Measurements from ENCODE around the gene SLC19A2. TPM values are rescaled to one million over a fixed set of nuclear protein-coding genes. Genes with fewer than 3 reads are reported as not detected.

Gene SLC19A2
- total RNA-seq, 4 donors from 2014 or later: 12.6 to 52.4 (median 16.7) TPM

DNA sequence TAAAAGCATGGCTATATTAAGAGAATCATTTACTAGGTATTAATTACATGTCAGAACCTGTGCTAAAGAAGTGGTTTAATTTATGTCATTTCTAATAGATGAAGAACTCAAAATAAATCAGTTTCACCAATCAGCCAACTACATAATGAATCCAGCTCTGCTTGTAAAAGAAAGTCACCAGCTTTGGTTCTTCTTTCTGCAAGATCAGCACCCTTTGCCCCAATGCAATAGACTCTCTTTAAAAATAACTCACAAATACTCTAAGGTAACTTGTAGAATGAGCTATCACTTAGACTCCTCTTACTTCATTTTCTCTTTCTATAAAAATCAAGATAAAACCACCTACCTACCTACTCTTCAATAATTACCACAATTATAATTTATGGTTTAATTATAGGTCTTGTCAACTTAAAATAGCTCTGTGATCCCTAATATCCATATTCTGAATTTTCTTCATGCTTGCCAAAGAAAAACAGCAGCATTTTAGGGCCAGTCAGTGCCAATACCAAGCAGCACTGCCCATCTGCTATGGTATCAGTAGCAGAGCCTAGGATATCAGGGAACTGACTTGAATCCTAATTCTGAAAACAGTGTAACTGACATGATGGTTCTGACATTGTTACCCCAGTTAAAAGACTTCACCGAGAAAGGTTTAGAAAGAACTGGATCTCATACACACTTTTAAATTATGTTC is 11.3 kb downstream of the SLC19A2 start:
- TF ChIP-seq, protein P1, sequence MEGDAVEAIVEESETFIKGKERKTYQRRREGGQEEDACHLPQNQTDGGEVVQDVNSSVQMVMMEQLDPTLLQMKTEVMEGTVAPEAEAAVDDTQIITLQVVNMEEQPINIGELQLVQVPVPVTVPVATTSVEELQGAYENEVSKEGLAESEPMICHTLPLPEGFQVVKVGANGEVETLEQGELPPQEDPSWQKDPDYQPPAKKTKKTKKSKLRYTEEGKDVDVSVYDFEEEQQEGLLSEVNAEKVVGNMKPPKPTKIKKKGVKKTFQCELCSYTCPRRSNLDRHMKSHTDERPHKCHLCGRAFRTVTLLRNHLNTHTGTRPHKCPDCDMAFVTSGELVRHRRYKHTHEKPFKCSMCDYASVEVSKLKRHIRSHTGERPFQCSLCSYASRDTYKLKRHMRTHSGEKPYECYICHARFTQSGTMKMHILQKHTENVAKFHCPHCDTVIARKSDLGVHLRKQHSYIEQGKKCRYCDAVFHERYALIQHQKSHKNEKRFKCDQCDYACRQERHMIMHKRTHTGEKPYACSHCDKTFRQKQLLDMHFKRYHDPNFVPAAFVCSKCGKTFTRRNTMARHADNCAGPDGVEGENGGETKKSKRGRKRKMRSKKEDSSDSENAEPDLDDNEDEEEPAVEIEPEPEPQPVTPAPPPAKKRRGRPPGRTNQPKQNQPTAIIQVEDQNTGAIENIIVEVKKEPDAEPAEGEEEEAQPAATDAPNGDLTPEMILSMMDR (IDR thresholded peaks at IDR 0.05): no peak
- TF ChIP-seq POLR2A (IDR thresholded peaks at IDR 0.05): no peak
- Histone ChIP-seq H3K36me3 (no peaks in the 10 kb centered on the region), H3K4me3 (no peak overlapping the region), H3K9me3 (no peaks in the 10 kb centered on the region), H3K4me1 (no peaks in the 10 kb centered on the region), H3K27ac (no peak overlapping the region), H3K27me3 (no peaks in the 10 kb centered on the region)
- DNase-seq: no peak
- intact Hi-C loops (cut with DNase I; ENCODE audit: low total_unique reads): no loop called here

DNA sequence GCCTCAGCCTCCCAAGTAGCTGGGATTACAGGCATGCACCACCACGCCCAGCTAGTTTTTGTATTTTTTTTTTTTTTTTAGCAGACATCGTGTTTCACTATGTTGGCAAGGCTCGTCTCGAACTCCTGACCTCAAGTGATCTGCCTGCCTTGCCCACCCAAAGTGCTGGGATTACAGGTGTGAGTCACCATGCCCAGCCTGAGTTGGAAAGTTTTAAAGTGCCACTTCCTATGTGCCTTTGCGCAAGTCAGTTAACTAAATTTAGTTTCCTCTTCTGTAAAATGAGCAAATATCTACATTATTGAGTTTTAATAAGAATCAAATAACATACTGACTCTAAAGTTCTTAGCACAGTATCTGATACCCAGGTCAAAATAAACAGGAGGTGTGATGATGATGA is 12.4 kb downstream of the SLC19A2 start:
- no peak for DNase-seq
- TF ChIP-seq, protein P1 (IDR thresholded peaks at IDR 0.05): no peak
- no peak for TF ChIP-seq POLR2A (IDR thresholded peaks at IDR 0.05)
- intact Hi-C loops (cut with DNase I; ENCODE audit: low total_unique reads): no loop called here
- Histone ChIP-seq H3K4me3 (no peak overlapping the region), H3K27me3 (no peaks in the 10 kb centered on the region), H3K9me3 (no peaks in the 10 kb centered on the region), H3K36me3 (no peaks in the 10 kb centered on the region), H3K27ac (no peak overlapping the region), H3K4me1 (no peaks in the 10 kb centered on the region)

DNA sequence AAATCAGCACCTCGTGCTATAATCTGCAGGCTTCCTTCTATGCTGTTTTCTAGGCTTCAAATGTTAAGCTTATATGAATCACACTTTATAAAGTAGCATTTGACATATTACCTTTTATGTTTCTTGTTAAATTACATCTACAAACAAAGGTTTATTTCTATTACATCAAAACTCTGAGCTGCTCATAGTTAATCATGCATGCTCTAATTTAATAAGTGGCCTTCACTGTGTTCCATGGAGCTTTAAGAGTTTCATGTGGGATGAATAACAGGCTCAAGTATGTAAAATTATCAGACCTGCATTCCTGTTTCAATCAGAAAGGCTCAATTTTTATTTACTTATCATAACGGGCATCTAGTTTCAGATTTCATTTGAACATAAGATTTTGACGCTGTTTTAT is 13.0 kb downstream of the SLC19A2 start:
- no peaks in the 10 kb centered on the region for H3K9me3 ChIP-seq
- intact Hi-C loops (cut with DNase I; ENCODE audit: low total_unique reads): no loop called here
- no peak overlapping the region for H3K4me3 ChIP-seq
- TF ChIP-seq, protein P1 (IDR thresholded peaks at IDR 0.05): no peak
- TF ChIP-seq POLR2A (IDR thresholded peaks at IDR 0.05): no peak
- no peak for DNase-seq
- H3K4me1 ChIP-seq: no peaks in the 10 kb centered on the region
- no peaks in the 10 kb centered on the region for H3K27me3 ChIP-seq
- no peaks in the 10 kb centered on the region for H3K36me3 ChIP-seq
- no peak overlapping the region for H3K27ac ChIP-seq

DNA sequence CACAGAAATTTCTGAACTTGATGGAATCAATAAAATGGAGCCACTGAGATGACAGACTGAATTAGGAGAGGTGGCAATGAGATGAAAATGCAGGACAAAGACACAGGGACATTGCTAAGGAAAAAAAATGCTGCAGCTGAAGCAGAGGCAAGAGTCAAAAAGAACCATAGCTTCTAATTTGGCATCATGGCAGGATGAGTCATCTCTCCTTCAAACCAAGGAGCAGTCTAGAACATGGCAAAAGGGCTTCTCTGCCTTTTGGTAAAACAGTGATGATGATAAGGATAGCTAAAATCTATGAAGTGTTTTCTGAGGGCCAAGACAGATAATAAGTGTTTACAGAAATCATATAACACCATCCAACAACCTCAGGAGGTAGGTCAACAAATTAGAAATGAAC is 16.8 kb downstream of the SLC19A2 start:
- DNase-seq: no peak
- no peaks in the 10 kb centered on the region for H3K36me3 ChIP-seq
- no peaks in the 10 kb centered on the region for H3K4me1 ChIP-seq
- H3K4me3 ChIP-seq: no peak overlapping the region
- H3K27ac ChIP-seq: no peak overlapping the region
- TF ChIP-seq, protein P1 (IDR thresholded peaks at IDR 0.05): no peak
- TF ChIP-seq POLR2A (IDR thresholded peaks at IDR 0.05): no peak
- no peaks in the 10 kb centered on the region for H3K27me3 ChIP-seq
- intact Hi-C loops (cut with DNase I; ENCODE audit: low total_unique reads): loop anchor here (5.0 kb wide), 1 partner anchor 78 kb away; no protein-coding TSS in a partner anchor
- H3K9me3 ChIP-seq: no peaks in the 10 kb centered on the region

DNA sequence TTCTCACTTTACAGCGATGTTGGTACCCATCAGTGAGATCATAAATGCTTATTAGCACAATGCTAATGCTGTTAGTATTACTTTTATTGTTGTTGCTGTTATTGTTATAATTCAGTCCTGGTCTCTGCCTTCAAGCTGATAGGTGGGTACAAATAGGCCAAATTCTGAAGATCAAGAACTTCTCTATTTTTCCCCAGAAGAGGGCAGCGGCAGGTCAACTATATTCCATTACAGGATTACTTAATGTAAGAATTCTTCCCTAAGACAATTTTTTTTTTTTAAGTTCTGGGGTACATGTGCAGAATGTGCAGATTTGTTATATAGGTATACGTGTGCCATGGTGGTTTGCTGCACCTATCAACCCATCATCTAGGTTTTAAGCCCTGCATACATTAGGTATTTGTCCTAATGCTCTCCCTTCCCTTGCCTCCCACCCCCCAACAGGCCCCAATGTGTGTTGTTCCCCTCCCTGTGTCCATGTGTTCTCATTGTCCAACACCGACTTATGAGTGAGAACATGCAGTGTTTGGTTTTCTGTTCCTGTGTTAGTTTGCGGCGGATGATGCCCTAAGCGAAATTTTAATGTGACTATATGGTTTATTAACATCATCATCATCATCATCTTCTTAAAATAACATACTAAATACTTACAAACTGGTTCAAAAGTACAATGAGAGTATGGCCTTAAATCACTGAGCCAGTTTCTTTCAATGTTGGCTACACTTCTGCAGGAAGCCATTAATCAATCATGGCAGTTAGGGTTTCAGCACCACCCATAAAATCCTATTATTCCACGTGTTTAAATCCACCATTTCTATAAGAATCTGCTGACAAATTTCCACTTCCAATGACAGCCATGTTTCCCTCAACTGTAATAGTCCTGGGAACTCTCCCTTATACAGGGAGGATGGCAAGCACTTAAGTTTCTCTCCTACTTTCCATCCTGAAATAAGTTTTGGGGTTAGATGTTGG is 19.2 kb downstream of the SLC19A2 start:
- intact Hi-C loops (cut with DNase I; ENCODE audit: low total_unique reads): loop anchor here (5.0 kb wide), 1 partner anchor 81 kb away; no protein-coding TSS in a partner anchor

More for the DNA sequence above, 19.2 kb downstream of the SLC19A2 start:
- H3K27me3 ChIP-seq: no peaks in the 10 kb centered on the region
- TF ChIP-seq, protein P1 (IDR thresholded peaks at IDR 0.05): peak; percentile 28 to 44 (median 36)
- TF ChIP-seq POLR2A (IDR thresholded peaks at IDR 0.05): no peak
- no peaks in the 10 kb centered on the region for H3K9me3 ChIP-seq
- no peak overlapping the region for H3K27ac ChIP-seq
- DNase-seq: peak in 1 of 2 donors; percentile 43
- no peaks in the 10 kb centered on the region for H3K36me3 ChIP-seq
- no peaks in the 10 kb centered on the region for H3K4me1 ChIP-seq
- no peak overlapping the region for H3K4me3 ChIP-seq
